ENCODE data around the gene TMEM33. TPM values are rescaled to one million over a fixed set of nuclear protein-coding genes. Genes with fewer than 3 reads are reported as not detected.

The TMEM33 gene
- 71.1 TPM for polyA plus RNA-seq (2013, experiment 1 of 2)
- polyA plus RNA-seq (2013, experiment 2 of 2) = 72.8 TPM

GRCh38 chr4:41934901-41935651 lies at the start of gene TMEM33:
Gene TMEM33 (plus strand): TSS chr4:41935429. CDS start chr4:41935485, 56 bp downstream.
- no peak within 1 kb of the TSS for H2BK120ac ChIP-seq (ENCODE audit: low read depth, low read length)
- H3K23ac ChIP-seq (ENCODE audit: low read length) = peak within 1 kb of the TSS; percentile 72
- H2BK5ac ChIP-seq (ENCODE audit: low read length) = no peak within 1 kb of the TSS
- no CpG with 5 or more reads among the region's 49 CpGs for WGBS (ENCODE audit: extremely low coverage, insufficient coverage, low lambda C conversion rate)
- H3K36me3 ChIP-seq (ENCODE audit: control insufficient read depth, insufficient read depth, low read length) = no peaks in the 10 kb centered on the region
- no peaks in the 10 kb centered on the region for H3K4me1 ChIP-seq (ENCODE audit: control insufficient read depth, low read depth, low read length)
- H3K18ac ChIP-seq (ENCODE audit: low read length) = peak within 1 kb of the TSS; percentile 72
- peak within 1 kb of the TSS; percentile 94 for H3K27ac ChIP-seq (ENCODE audit: low read depth, low read length)
- H4K5ac ChIP-seq (ENCODE audit: low read length) = no peak within 1 kb of the TSS
- no peak within 1 kb of the TSS for H4K8ac ChIP-seq (ENCODE audit: low read depth, low read length)
- H2AK5ac ChIP-seq (ENCODE audit: low read length) = no peak within 1 kb of the TSS
- H3K4ac ChIP-seq (ENCODE audit: low read depth, low read length) = peak within 1 kb of the TSS; percentile 63
- peak within 1 kb of the TSS; percentile 97 for H3K4me3 ChIP-seq (ENCODE audit: low read length)
- H3K9ac ChIP-seq (ENCODE audit: low read length) = peak within 1 kb of the TSS; percentile 93
- H2BK15ac ChIP-seq (replicated peaks; ENCODE audit: low read depth) = no peak within 1 kb of the TSS
- peaks cover 19% of the 10 kb centered on the region for H3K79me2 ChIP-seq (ENCODE audit: control insufficient read depth, insufficient read depth, low read length)
- peaks cover 1% of the 10 kb centered on the region for H3K79me1 ChIP-seq (ENCODE audit: low read length)
- H3K27me3 ChIP-seq (ENCODE audit: insufficient read depth, low read length, poor library complexity) = no peaks in the 10 kb centered on the region
- peak within 1 kb of the TSS; percentile 78 for H3K4me2 ChIP-seq (ENCODE audit: low read length)
- H3K56ac ChIP-seq (ENCODE audit: low read length) = peak within 1 kb of the TSS; percentile 96
- peak; percentile 96 for DNase-seq

- H3K56ac ChIP-seq (ENCODE audit: low read length) = no peak overlapping the region
- no CpG with 5 or more reads among the region's 1 CpG for WGBS (ENCODE audit: extremely low coverage, insufficient coverage, low lambda C conversion rate)
- no peak overlapping the region for H4K8ac ChIP-seq (ENCODE audit: low read depth, low read length)
- no peak overlapping the region for H3K4ac ChIP-seq (ENCODE audit: low read depth, low read length)
- no peak overlapping the region for H3K27ac ChIP-seq (ENCODE audit: low read depth, low read length)
- H3K4me1 ChIP-seq (ENCODE audit: control insufficient read depth, low read depth, low read length) = no peaks in the 10 kb centered on the region
- no peaks in the 10 kb centered on the region for H3K36me3 ChIP-seq (ENCODE audit: control insufficient read depth, insufficient read depth, low read length)
- no peak overlapping the region for H3K4me2 ChIP-seq (ENCODE audit: low read length)
- H2BK15ac ChIP-seq (replicated peaks; ENCODE audit: low read depth) = no peak overlapping the region
- H4K5ac ChIP-seq (ENCODE audit: low read length) = no peak overlapping the region
- H2BK120ac ChIP-seq (ENCODE audit: low read depth, low read length) = no peak overlapping the region
- H3K18ac ChIP-seq (ENCODE audit: low read length) = no peak overlapping the region
- no peak overlapping the region for H2AK5ac ChIP-seq (ENCODE audit: low read length)
- peaks cover 34% of the 10 kb centered on the region for H3K27me3 ChIP-seq (ENCODE audit: insufficient read depth, low read length, poor library complexity)
- DNase-seq = no peak
- no peaks in the 10 kb centered on the region for H3K79me1 ChIP-seq (ENCODE audit: low read length)
- H3K9ac ChIP-seq (ENCODE audit: low read length) = no peak overlapping the region
- no peak overlapping the region for H2BK5ac ChIP-seq (ENCODE audit: low read length)
- H3K79me2 ChIP-seq (ENCODE audit: control insufficient read depth, insufficient read depth, low read length) = no peaks in the 10 kb centered on the region
- H3K23ac ChIP-seq (ENCODE audit: low read length) = no peak overlapping the region
- no peak overlapping the region for H3K4me3 ChIP-seq (ENCODE audit: low read length)
These were observed 49.8 kb upstream of the TMEM33 start for GRCh38 chr4:41885456-41885855.

GRCh38 chr4:41887277-41887676 lies 48.0 kb upstream of the TMEM33 start:
- Histone ChIP-seq H3K4ac (ENCODE audit: low read depth, low read length) (no peak overlapping the region), H3K18ac (ENCODE audit: low read length) (no peak overlapping the region), H4K8ac (ENCODE audit: low read depth, low read length) (no peak overlapping the region), H3K4me2 (ENCODE audit: low read length) (no peak overlapping the region), H3K9ac (ENCODE audit: low read length) (no peak overlapping the region), H2BK15ac (replicated peaks; ENCODE audit: low read depth) (no peak overlapping the region), H3K27ac (ENCODE audit: low read depth, low read length) (no peak overlapping the region), H3K36me3 (ENCODE audit: control insufficient read depth, insufficient read depth, low read length) (no peaks in the 10 kb centered on the region), H3K56ac (ENCODE audit: low read length) (no peak overlapping the region), H2BK5ac (ENCODE audit: low read length) (no peak overlapping the region), H3K23ac (ENCODE audit: low read length) (no peak overlapping the region), H3K27me3 (ENCODE audit: insufficient read depth, low read length, poor library complexity) (peaks cover 16% of the 10 kb centered on the region), H2AK5ac (ENCODE audit: low read length) (no peak overlapping the region), H3K79me2 (ENCODE audit: control insufficient read depth, insufficient read depth, low read length) (no peaks in the 10 kb centered on the region), H2BK120ac (ENCODE audit: low read depth, low read length) (no peak overlapping the region), H4K5ac (ENCODE audit: low read length) (no peak overlapping the region), H3K4me3 (ENCODE audit: low read length) (no peak overlapping the region), H3K79me1 (ENCODE audit: low read length) (no peaks in the 10 kb centered on the region), H3K4me1 (ENCODE audit: control insufficient read depth, low read depth, low read length) (no peaks in the 10 kb centered on the region)
- no CpG with 5 or more reads among the region's 2 CpGs for WGBS (ENCODE audit: extremely low coverage, insufficient coverage, low lambda C conversion rate)
- DNase-seq = no peak

- Histone ChIP-seq H2BK15ac (replicated peaks; ENCODE audit: low read depth) (no peak overlapping the region), H2BK5ac (ENCODE audit: low read length) (no peak overlapping the region), H3K18ac (ENCODE audit: low read length) (no peak overlapping the region), H3K4me2 (ENCODE audit: low read length) (no peak overlapping the region), H3K36me3 (ENCODE audit: control insufficient read depth, insufficient read depth, low read length) (no peaks in the 10 kb centered on the region), H3K79me1 (ENCODE audit: low read length) (no peaks in the 10 kb centered on the region), H3K23ac (ENCODE audit: low read length) (no peak overlapping the region), H3K9ac (ENCODE audit: low read length) (no peak overlapping the region), H3K27me3 (ENCODE audit: insufficient read depth, low read length, poor library complexity) (peaks cover 13% of the 10 kb centered on the region), H3K4ac (ENCODE audit: low read depth, low read length) (no peak overlapping the region), H3K4me1 (ENCODE audit: control insufficient read depth, low read depth, low read length) (no peaks in the 10 kb centered on the region), H4K8ac (ENCODE audit: low read depth, low read length) (no peak overlapping the region), H2BK120ac (ENCODE audit: low read depth, low read length) (no peak overlapping the region), H4K5ac (ENCODE audit: low read length) (no peak overlapping the region), H2AK5ac (ENCODE audit: low read length) (no peak overlapping the region), H3K27ac (ENCODE audit: low read depth, low read length) (no peak overlapping the region), H3K4me3 (ENCODE audit: low read length) (no peak overlapping the region), H3K79me2 (ENCODE audit: control insufficient read depth, insufficient read depth, low read length) (no peaks in the 10 kb centered on the region), H3K56ac (ENCODE audit: low read length) (no peak overlapping the region)
- no CpG with 5 or more reads among the region's 3 CpGs for WGBS (ENCODE audit: extremely low coverage, insufficient coverage, low lambda C conversion rate)
- peak; percentile 37 for DNase-seq
These were observed 47.2 kb upstream of the TMEM33 start for GRCh38 chr4:41887821-41888686.

GRCh38 chr4:41888687-41889074 lies 46.5 kb upstream of the TMEM33 start:
- peaks cover 13% of the 10 kb centered on the region for H3K27me3 ChIP-seq (ENCODE audit: insufficient read depth, low read length, poor library complexity)
- no peak for DNase-seq
- no peak overlapping the region for H3K27ac ChIP-seq (ENCODE audit: low read depth, low read length)
- H3K4me3 ChIP-seq (ENCODE audit: low read length) = no peak overlapping the region
- no peak overlapping the region for H3K23ac ChIP-seq (ENCODE audit: low read length)
- no peak overlapping the region for H3K4ac ChIP-seq (ENCODE audit: low read depth, low read length)
- no peak overlapping the region for H3K56ac ChIP-seq (ENCODE audit: low read length)
- H2BK120ac ChIP-seq (ENCODE audit: low read depth, low read length) = no peak overlapping the region
- H3K79me1 ChIP-seq (ENCODE audit: low read length) = no peaks in the 10 kb centered on the region
- H3K79me2 ChIP-seq (ENCODE audit: control insufficient read depth, insufficient read depth, low read length) = no peaks in the 10 kb centered on the region
- WGBS (ENCODE audit: extremely low coverage, insufficient coverage, low lambda C conversion rate) = no CpG with 5 or more reads among the region's 1 CpG
- no peaks in the 10 kb centered on the region for H3K36me3 ChIP-seq (ENCODE audit: control insufficient read depth, insufficient read depth, low read length)
- H3K18ac ChIP-seq (ENCODE audit: low read length) = no peak overlapping the region
- no peak overlapping the region for H3K4me2 ChIP-seq (ENCODE audit: low read length)
- H4K5ac ChIP-seq (ENCODE audit: low read length) = no peak overlapping the region
- H3K9ac ChIP-seq (ENCODE audit: low read length) = no peak overlapping the region
- H2BK5ac ChIP-seq (ENCODE audit: low read length) = no peak overlapping the region
- H2BK15ac ChIP-seq (replicated peaks; ENCODE audit: low read depth) = no peak overlapping the region
- no peak overlapping the region for H2AK5ac ChIP-seq (ENCODE audit: low read length)
- H3K4me1 ChIP-seq (ENCODE audit: control insufficient read depth, low read depth, low read length) = no peaks in the 10 kb centered on the region
- H4K8ac ChIP-seq (ENCODE audit: low read depth, low read length) = no peak overlapping the region

Data from mesendoderm (in vitro differentiated cells).